Panc1 (cell line): Measurements from ENCODE around the gene ZNF629.

Source experiments
- CTCF ChIP-seq: fragments of 450-650 bp; IDR thresholded peaks from 2 replicates; pipeline ENCODE4 v1.5.1; 2017; ENCODE audit warnings: mild to moderate bottlenecking
- POLR2AphosphoS5 ChIP-seq: IDR thresholded peaks from 2 replicates; pipeline ENCODE4 v1.6.1; 2012; ENCODE audit warnings: mild to moderate bottlenecking, low read depth, low read length, moderate library complexity

DNA sequence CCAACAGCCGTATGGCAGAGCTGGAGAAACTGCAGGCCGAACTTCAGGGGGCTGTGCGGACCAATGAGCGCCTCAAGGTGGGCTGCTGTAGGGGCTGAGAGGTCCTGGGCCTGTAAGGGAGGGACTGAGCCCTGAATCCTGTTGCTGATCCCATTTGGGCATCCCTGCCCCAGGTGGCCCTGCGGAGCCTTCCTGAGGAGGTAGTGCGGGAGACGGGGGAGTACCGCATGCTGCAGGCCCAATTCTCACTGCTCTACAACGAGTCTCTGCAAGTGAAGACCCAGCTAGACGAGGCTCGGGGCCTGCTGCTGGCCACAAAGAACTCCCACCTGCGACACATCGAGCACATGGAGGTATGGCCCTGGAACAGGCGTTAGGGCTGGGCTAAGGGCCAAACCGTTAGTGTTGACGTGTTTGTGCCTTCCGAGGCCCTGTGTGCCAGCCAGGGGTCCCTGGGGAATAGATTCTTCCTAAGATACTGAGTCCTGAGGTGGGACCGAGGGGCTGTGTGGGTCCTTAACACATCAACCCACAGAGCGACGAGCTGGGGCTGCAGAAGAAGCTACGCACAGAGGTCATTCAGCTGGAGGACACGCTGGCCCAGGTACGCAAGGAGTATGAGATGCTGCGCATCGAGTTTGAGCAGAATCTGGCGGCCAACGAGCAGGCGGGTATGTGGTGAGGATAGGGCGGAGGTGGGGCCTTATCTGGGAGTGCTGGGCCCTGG, 20.6 kb downstream of the ZNF629 start:
- no peak for TF ChIP-seq POLR2AphosphoS5
- TF ChIP-seq CTCF: no peak
